Measurements from ENCODE around the gene KRTAP17-1. TPM values are rescaled to one million over a fixed set of nuclear protein-coding genes. Genes with fewer than 3 reads are reported as not detected.
"Not testable (repeated sequence)": the region's sequence is repeated elsewhere in the genome, so short reads cannot be mapped to it uniquely, and the experiment has no call there.

KRTAP17-1 gene
- total RNA-seq, 1 donor from 2014 or later = not detected

- H3K27ac ChIP-seq (replicated peaks) = no peak overlapping the region
- no peak for TF ChIP-seq CTCF (IDR thresholded peaks at IDR 0.05; ENCODE audit: borderline replicate concordance)
- H3K27me3 ChIP-seq (ENCODE audit: low read depth) = peaks cover 50% of the 10 kb centered on the region
- intact Hi-C loops (cut with micrococcal nuclease) = no loop called here
- H3K36me3 ChIP-seq = no peaks in the 10 kb centered on the region
- no peaks in the 10 kb centered on the region for H3K4me1 ChIP-seq
- no peak for DNase-seq
- H3K4me3 ChIP-seq = no peak overlapping the region
- peaks cover 6% of the 10 kb centered on the region for H3K9me3 ChIP-seq (replicated peaks)
Measured at GRCh38 chr17:41278176-41278955, 37.1 kb downstream of the KRTAP17-1 start.

- H3K4me1 ChIP-seq; H3K36me3 ChIP-seq; DNase-seq; H3K4me3 ChIP-seq; H3K27ac ChIP-seq (replicated peaks); H3K9me3 ChIP-seq (replicated peaks); intact Hi-C loops (cut with micrococcal nuclease): not testable (repeated sequence)
- peaks cover 30% of the 10 kb centered on the region for H3K27me3 ChIP-seq (ENCODE audit: low read depth)
Measured at GRCh38 chr17:41275648-41276190, 39.8 kb downstream of the KRTAP17-1 start, which contains the start of gene KRTAP9-7. Gene KRTAP9-7 (plus strand): TSS chr17:41275698. CDS start chr17:41275698, 0 bp downstream.

- Histone ChIP-seq H3K36me3 (no peaks in the 10 kb centered on the region), H3K27ac (replicated peaks) (no peak overlapping the region), H3K4me1 (no peaks in the 10 kb centered on the region), H3K9me3 (replicated peaks) (no peaks in the 10 kb centered on the region), H3K4me3 (no peak overlapping the region), H3K27me3 (ENCODE audit: low read depth) (peaks cover 12% of the 10 kb centered on the region)
- DNase-seq = no peak
- TF ChIP-seq CTCF (IDR thresholded peaks at IDR 0.05; ENCODE audit: borderline replicate concordance) = no peak
- intact Hi-C loops (cut with micrococcal nuclease) = no loop called here
Measured at GRCh38 chr17:41271858-41272257, 43.7 kb downstream of the KRTAP17-1 start.

- H3K4me1 ChIP-seq; intact Hi-C loops (cut with micrococcal nuclease); H3K36me3 ChIP-seq; H3K27ac ChIP-seq (replicated peaks); DNase-seq; H3K9me3 ChIP-seq (replicated peaks); H3K27me3 ChIP-seq (ENCODE audit: low read depth); H3K4me3 ChIP-seq: not testable (repeated sequence)
Measured at GRCh38 chr17:41271323-41271722, 44.2 kb downstream of the KRTAP17-1 start.

- H3K27me3 ChIP-seq (ENCODE audit: low read depth) = peaks cover 17% of the 10 kb centered on the region
- no peak overlapping the region for H3K4me3 ChIP-seq
- H3K27ac ChIP-seq (replicated peaks) = no peak overlapping the region
- H3K36me3 ChIP-seq = no peaks in the 10 kb centered on the region
- no peaks in the 10 kb centered on the region for H3K4me1 ChIP-seq
- no peak for DNase-seq
- no peak for TF ChIP-seq CTCF (IDR thresholded peaks at IDR 0.05; ENCODE audit: borderline replicate concordance)
- no peaks in the 10 kb centered on the region for H3K9me3 ChIP-seq (replicated peaks)
- intact Hi-C loops (cut with micrococcal nuclease) = no loop called here
Measured at GRCh38 chr17:41267711-41268110, 47.8 kb downstream of the KRTAP17-1 start.

- H3K36me3 ChIP-seq = no peaks in the 10 kb centered on the region
- no peaks in the 10 kb centered on the region for H3K4me1 ChIP-seq
- DNase-seq = no peak
- no peaks in the 10 kb centered on the region for H3K9me3 ChIP-seq (replicated peaks)
- peaks cover 39% of the 10 kb centered on the region for H3K27me3 ChIP-seq (ENCODE audit: low read depth)
- no peak within 1 kb of the TSS for H3K4me3 ChIP-seq
- TF ChIP-seq CTCF (IDR thresholded peaks at IDR 0.05; ENCODE audit: borderline replicate concordance) = no peak
- intact Hi-C loops (cut with micrococcal nuclease) = no loop called here
- no peak within 1 kb of the TSS for H3K27ac ChIP-seq (replicated peaks)
Measured at GRCh38 chr17:41265078-41265477, 50.4 kb downstream of the KRTAP17-1 start, which contains the start of gene KRTAP9-6. Gene KRTAP9-6 (plus strand): TSS chr17:41265378. CDS start chr17:41265378, 0 bp downstream.

Other genes with a start within 250 kb of the KRTAP17-1 start
- not detected for gene KRTAP2-4, start 249.8 kb downstream of the KRTAP17-1 start, total RNA-seq
- gene KRTAP4-7, start 231.6 kb downstream of the KRTAP17-1 start, total RNA-seq = not detected
- gene KRTAP4-8, start 217.6 kb downstream of the KRTAP17-1 start, total RNA-seq = not detected
- gene KRTAP4-16, start 213.5 kb downstream of the KRTAP17-1 start, total RNA-seq = not detected
- gene KRTAP4-9, start 210.3 kb downstream of the KRTAP17-1 start, total RNA-seq = not detected
- not detected for gene KRTAP4-11, start 197.3 kb downstream of the KRTAP17-1 start, total RNA-seq
- not detected for gene KRTAP4-12, start 191.5 kb downstream of the KRTAP17-1 start, total RNA-seq
- not detected for gene KRTAP4-6, start 175.2 kb downstream of the KRTAP17-1 start, total RNA-seq
- gene KRTAP4-5, start 165.9 kb downstream of the KRTAP17-1 start, total RNA-seq = not detected
- gene KRTAP4-4, start 155.0 kb downstream of the KRTAP17-1 start, total RNA-seq = not detected
- gene KRTAP4-3, start 147.5 kb downstream of the KRTAP17-1 start, total RNA-seq = not detected
- not detected for gene KRTAP4-2, start 137.5 kb downstream of the KRTAP17-1 start, total RNA-seq
- not detected for gene KRTAP4-1, start 130.8 kb downstream of the KRTAP17-1 start, total RNA-seq
- gene KRTAP9-1, start 125.8 kb downstream of the KRTAP17-1 start, total RNA-seq = not detected
- not detected for gene KRTAP9-2, start 89.1 kb downstream of the KRTAP17-1 start, total RNA-seq
- gene KRTAP9-3, start 83.3 kb downstream of the KRTAP17-1 start, total RNA-seq = not detected
- gene KRTAP9-8, start 77.7 kb downstream of the KRTAP17-1 start, total RNA-seq = not detected
- not detected for gene KRTAP9-4, start 66.0 kb downstream of the KRTAP17-1 start, total RNA-seq
- not detected for gene KRTAP9-9, start 60.3 kb downstream of the KRTAP17-1 start, total RNA-seq
- not detected for gene KRTAP9-6, start 50.3 kb downstream of the KRTAP17-1 start, total RNA-seq
- gene KRTAP9-7, start 40.0 kb downstream of the KRTAP17-1 start, total RNA-seq = not detected
- gene KRTAP29-1, start 12.9 kb downstream of the KRTAP17-1 start, total RNA-seq = not detected
- gene KRTAP16-1, start 6.4 kb downstream of the KRTAP17-1 start, total RNA-seq = not detected
- gene KRT33A, start 35.1 kb upstream of the KRTAP17-1 start, total RNA-seq = not detected
- gene KRT33B, start 54.1 kb upstream of the KRTAP17-1 start, total RNA-seq = not detected
- not detected for gene KRT34, start 66.6 kb upstream of the KRTAP17-1 start, total RNA-seq
- not detected for gene KRT31, start 81.9 kb upstream of the KRTAP17-1 start, total RNA-seq
- not detected for gene KRT37, start 108.9 kb upstream of the KRTAP17-1 start, total RNA-seq
- not detected for gene KRT38, start 125.3 kb upstream of the KRTAP17-1 start, total RNA-seq
- gene KRT32, start 151.7 kb upstream of the KRTAP17-1 start, total RNA-seq = 0.22 TPM
- gene KRT35, start 165.4 kb upstream of the KRTAP17-1 start, total RNA-seq = not detected
- gene KRT36, start 174.2 kb upstream of the KRTAP17-1 start, total RNA-seq = not detected
- gene KRT13, start 189.9 kb upstream of the KRTAP17-1 start, total RNA-seq = not detected
- gene KRT15, start 203.2 kb upstream of the KRTAP17-1 start, total RNA-seq = not detected
- 0.60 TPM for gene KRT19, start 212.6 kb upstream of the KRTAP17-1 start, total RNA-seq

All from left ventricle myocardium inferior (tissue), 1 donor.